ENCODE measurements around the gene RIF1. TPM values are rescaled to one million over a fixed set of nuclear protein-coding genes. Genes with fewer than 3 reads are reported as not detected.

Gene RIF1
- total and polyA plus RNA-seq, 9 of the 15 experiments (the other 6 are each of a cell fraction or from before 2014, with no cell fraction given) = 11.0 to 109 (median 44.2) TPM

DNA sequence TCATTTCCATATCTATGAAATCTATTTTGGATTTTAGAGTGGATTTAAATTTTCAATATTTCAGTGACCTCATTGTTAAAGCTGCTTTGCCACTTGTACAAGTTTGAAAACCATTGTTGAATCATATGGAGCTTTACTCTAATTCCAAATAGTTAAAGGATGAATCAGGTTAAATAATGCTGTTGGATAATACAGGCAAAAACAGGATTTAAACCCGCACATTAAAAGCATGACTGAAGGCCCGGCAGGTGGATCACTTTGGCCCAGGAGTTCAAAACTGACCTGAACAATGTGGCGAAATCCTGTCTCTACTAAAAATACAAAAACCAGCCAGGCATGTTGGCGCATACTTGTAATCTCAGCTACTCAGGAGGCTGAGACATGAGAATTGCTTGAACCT lies 68.3 kb downstream of the RIF1 start (continued):
- no peak for TF ChIP-seq RBFOX2 (IDR thresholded peaks at IDR 0.05; ENCODE audit: low read depth, low read length)
- TF ChIP-seq ZNF143 (CRISPR knock-in tag; IDR thresholded peaks at IDR 0.05) = no peak
- TF ChIP-seq CAMTA2 (CRISPR knock-in tag; conservative IDR thresholded peaks at IDR 0.05) = no peak
- TF ChIP-seq ZC3H8 (IDR thresholded peaks at IDR 0.05) = no peak
- TF ChIP-seq RHOXF2B (CRISPR knock-in tag; conservative IDR thresholded peaks at IDR 0.05) = no peak
- no peak for TF ChIP-seq HMBOX1 (IDR thresholded peaks at IDR 0.05)

DNA sequence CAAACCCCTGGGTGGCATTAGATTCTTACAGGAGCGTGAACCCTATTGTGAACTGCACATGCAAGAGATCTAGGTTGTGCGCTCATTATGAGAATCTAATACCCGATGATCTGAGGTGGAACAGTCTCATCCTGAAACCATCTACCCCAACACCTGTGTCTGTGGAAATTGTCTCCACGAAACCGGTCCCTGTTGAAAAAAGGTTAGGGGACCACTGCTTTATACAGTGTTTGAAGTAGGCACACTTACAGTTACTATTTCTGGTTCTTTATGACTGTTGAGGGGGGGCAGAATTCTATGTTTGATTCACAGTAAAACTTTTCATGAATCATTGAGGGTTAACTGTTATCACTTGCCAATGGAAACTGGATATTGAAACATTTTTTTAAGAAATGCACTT lies 72.0 kb downstream of the RIF1 start:
- DNase-seq (ENCODE audit: extremely low read depth in 1 of 4, low spot score in 3 of 4) (no peak), FAIRE-seq (no peak), ATAC-seq (no peak)
- H3K9me1 ChIP-seq (ENCODE audit: control insufficient read depth, insufficient read depth, low read length) = no peaks in the 10 kb centered on the region
- no peak overlapping the region for H3K4me3 ChIP-seq
- no peaks in the 10 kb centered on the region for H3K9me3 ChIP-seq (replicated peaks; ENCODE audit: control insufficient read depth, insufficient read depth, low read depth, low read length)
- H4K20me1 ChIP-seq (replicated peaks; ENCODE audit: control insufficient read depth, insufficient read depth, low read length) = no peaks in the 10 kb centered on the region
- H3K9ac ChIP-seq (ENCODE audit: insufficient read depth in 1 of 2, low read depth in 2 of 2, low read length in 2 of 2) = no peak overlapping the region
- POLR2A ChIA-PET = interaction anchor here (0.5 to 0.7 kb wide), 2 partner anchors 34 to 35 kb away, joined by 3 read pairs; no protein-coding TSS in a partner anchor
- no peak overlapping the region for H3K4me2 ChIP-seq (ENCODE audit: insufficient read depth, low read length)
- in situ Hi-C loops (cut with MboI) (no loop called here), intact Hi-C loops (cut with micrococcal nuclease) (no loop called here)
- no TSS peak for BruUV-seq (replicated peaks)
- H2AFZ ChIP-seq (ENCODE audit: low read depth, low read length) = no peak overlapping the region
- peaks cover 89% of the 10 kb centered on the region for H3K36me3 ChIP-seq (ENCODE audit: control insufficient read depth, insufficient read depth, low read length)
- no peaks in the 10 kb centered on the region for H3K79me2 ChIP-seq (ENCODE audit: control insufficient read depth, insufficient read depth, low read length)
- no peaks in the 10 kb centered on the region for H3K27me3 ChIP-seq (ENCODE audit: control insufficient read depth in 2 of 2, insufficient read depth in 2 of 2, low read length in 2 of 2)
- no peaks in the 10 kb centered on the region for H3K4me1 ChIP-seq (replicated peaks in 1 of 2; ENCODE audit: control insufficient read depth in 2 of 2, insufficient read depth in 2 of 2, low read length in 2 of 2)
- WGBS (ENCODE audit: insufficient coverage, low coverage, missing lambda C conversion rate) = 99% methylated on average over 5 of the region's 5 CpGs
- no peak overlapping the region for H3K27ac ChIP-seq (ENCODE audit: extremely low read depth, low read depth, low read length)
- CTCF ChIA-PET (ENCODE audit: low intra/inter-chr PET ratio) = no interaction called here
- TF ChIP-seq CREB1 (IDR thresholded peaks at IDR 0.05) = no peak
- TF ChIP-seq CREB1 (CRISPR knock-in tag; IDR thresholded peaks at IDR 0.05) = no peak
- TF ChIP-seq CBX2 (IDR thresholded peaks at IDR 0.05; ENCODE audit: insufficient read depth, low read length, poor library complexity, severe bottlenecking) = no peak
- no peak for TF ChIP-seq KDM2B (CRISPR knock-in tag; IDR thresholded peaks at IDR 0.05)
- no peak for TF ChIP-seq ZNF592 (IDR thresholded peaks at IDR 0.05)
- no peak for TF ChIP-seq TBL1XR1 (IDR thresholded peaks at IDR 0.05; ENCODE audit: low read length in 2 of 2)
- no peak for TF ChIP-seq CTCFL (IDR thresholded peaks at IDR 0.05; ENCODE audit: borderline replicate concordance, insufficient read depth, low read depth, low read length, poor library complexity, severe bottlenecking)
- TF ChIP-seq ELF1 (tag; IDR thresholded peaks at IDR 0.05) = no peak
- no peak for TF ChIP-seq MAFF (IDR thresholded peaks at IDR 0.05; ENCODE audit: low read length)
- no peak for TF ChIP-seq ESRRB (CRISPR knock-in tag; IDR thresholded peaks at IDR 0.05; ENCODE audit: borderline replicate concordance)
- TF ChIP-seq U2AF2 (optimal IDR thresholded peaks at IDR 0.05; ENCODE audit: low read depth, low read length) = no peak

All from K562 (cell line).